ENCODE data around the gene COPG2. TPM values are rescaled to one million over a fixed set of nuclear protein-coding genes. Genes with fewer than 3 reads are reported as not detected.

The COPG2 gene
- total and polyA plus RNA-seq, 2 donors (not counting 3 experiments of a cell fraction or from before 2014, with no cell fraction given) = 9.4 to 11.6 TPM

- H3K9me3 ChIP-seq (replicated peaks; ENCODE audit: control insufficient read depth, insufficient read depth, low read length) = no peaks in the 10 kb centered on the region
- H3K4me1 ChIP-seq (ENCODE audit: control insufficient read depth, extremely low read depth, insufficient read depth, low read length) = no peaks in the 10 kb centered on the region
- ChIA-PET POLR2A (no interaction called here), CTCF (no interaction called here)
- H3K36me3 ChIP-seq (ENCODE audit: control insufficient read depth in 2 of 2, extremely low read depth in 1 of 2, insufficient read depth in 2 of 2, low read length in 2 of 2) = no peaks in the 10 kb centered on the region
- H3K9me1 ChIP-seq (replicated peaks; ENCODE audit: control insufficient read depth, extremely low read depth, insufficient read depth, low read length) = no peaks in the 10 kb centered on the region
- H2AFZ ChIP-seq (ENCODE audit: low read depth, low read length) = no peak overlapping the region
- no peak for DNase-seq (ENCODE audit: low read depth, low spot score)
- H3K27me3 ChIP-seq (ENCODE audit: control insufficient read depth in 2 of 2, insufficient read depth in 2 of 2, low read length in 2 of 2) = peaks cover 7 to 8% of the 10 kb centered on the region in 2 experiments
- dilution Hi-C loops (cut with MboI; ENCODE audit: extremely low pct_ligation_motif_present, low sequenced_read_pairs) (no loop called here), intact Hi-C loops (cut with micrococcal nuclease) (no loop called here)
- H3K27ac ChIP-seq (ENCODE audit: insufficient read depth, low read depth, low read length) = no peak overlapping the region
- no peak for FAIRE-seq
- H3K79me2 ChIP-seq (ENCODE audit: control insufficient read depth, insufficient read depth, low read length) = no peaks in the 10 kb centered on the region
- BruUV-seq (replicated peaks) = no TSS peak
- TF ChIP-seq MYC (IDR thresholded peaks at IDR 0.05; ENCODE audit: low read depth, low read length) (no peak), CTCF (IDR thresholded peaks at IDR 0.05; ENCODE audit: extremely low read depth in 1 of 2, insufficient read depth in 1 of 2, low read depth in 1 of 2, low read length in 2 of 2) (no peak), MAX (IDR thresholded peaks at IDR 0.05; ENCODE audit: insufficient read depth, insufficient read length) (no peak), POLR2A (IDR thresholded peaks at IDR 0.05; ENCODE audit: low read depth, low read length) (no peak), EZH2 (IDR thresholded peaks at IDR 0.05; ENCODE audit: borderline replicate concordance, low read depth, low read length, severe bottlenecking) (no peak), JUN (IDR thresholded peaks at IDR 0.05; ENCODE audit: borderline replicate concordance, insufficient read depth, insufficient read length, low read depth) (no peak), FOS (IDR thresholded peaks at IDR 0.05; ENCODE audit: borderline replicate concordance, insufficient read depth, low read length) (no peak), POLR2AphosphoS5 (IDR thresholded peaks at IDR 0.05; ENCODE audit: insufficient read depth, low read depth, low read length) (no peak), GATA2 (IDR thresholded peaks at IDR 0.05; ENCODE audit: insufficient read depth, insufficient read length, low read depth, low read length) (no peak)
- H3K9ac ChIP-seq (replicated peaks; ENCODE audit: extremely low read depth, insufficient read depth, low read length) = no peak overlapping the region
- no peak overlapping the region for H3K4me3 ChIP-seq (replicated peaks in 1 of 3; ENCODE audit: insufficient read depth in 1 of 3, low read depth in 1 of 3, low read length in 3 of 3)
- H4K20me1 ChIP-seq (replicated peaks; ENCODE audit: control insufficient read depth, extremely low read depth, insufficient read depth, low read length) = no peaks in the 10 kb centered on the region
- H3K4me2 ChIP-seq (ENCODE audit: insufficient read depth, low read length) = no peak overlapping the region
These were observed 33.1 kb upstream of the COPG2 start for GRCh38 chr7:130701650-130702049.
